K562 (cell line): ENCODE data around the gene HEXD. TPM values are rescaled to one million over a fixed set of nuclear protein-coding genes. Genes with fewer than 3 reads are reported as not detected.

Source experiments
- ATAC-seq: fragments of 200-7000 bp; cut with Tn5 transposase; 3 replicates; pipeline ENCODE4 v1.9.1; 2020; ENCODE audit warnings: moderate library complexity
- BruUV-seq: library from RNA; stranded (reverse); fragments of 400-500 nt; replicated peaks from 2 replicates; lab custom pipeline; 2021; lab: Mats Ljungman, UMichigan
- CTCF ChIA-PET: fragments of 300-600 bp; formaldehyde crosslinking; extraction: SDS; loops from one replicate; lab custom pipeline; 2021; ENCODE audit warnings: low intra/inter-chr PET ratio; lab: Yijun Ruan, JAX
- POLR2A ChIA-PET: fragments of 300-600, 350-650 bp; sonication (Branson Sonifier 250); formaldehyde crosslinking; extraction: SDS; loops from one replicate; lab custom pipeline; 2021; ENCODE audit warnings: antibody characterized with exemption, inconsistent platforms; lab: Yijun Ruan, JAX
- DNase-seq, 4 experiments: peaks; one replicate each; pipeline versions ENCODE4 v3.0.0 to v3.0.0-alpha.2; 2011 to 2018; ENCODE audit warnings: low spot score in 3 of 4, mixed read lengths in 3 of 4; ENCODE audit errors: extremely low read depth in 1 of 4
- FAIRE-seq: peaks from 2 replicates; lab custom pipeline; 2011; peaks lifted over from hg19 to GRCh38; lab: Jason Lieb, UNC
- H2AFZ ChIP-seq: 2 replicates; pipeline ENCODE4 v1.6.0; 2011; ENCODE audit warnings: low read depth, low read length, control low read depth, inconsistent platforms
- H3K27ac ChIP-seq: fragments of 200-600 bp; 3 replicates; pipeline ENCODE4 v1.8.0; 2011; ENCODE audit warnings: low read depth, mild to moderate bottlenecking, control low read depth, inconsistent platforms, low read length, moderate library complexity, mixed read lengths; ENCODE audit errors: extremely low read depth
- H3K27me3 ChIP-seq, 2 experiments: fragments of 300-600 bp in 1 of 2; 2 replicates in 1 of 2; 3 replicates in 1 of 2; pipeline versions ENCODE4 v1.6.0 to v1.8.0; 2011; ENCODE audit warnings: inconsistent platforms in 2 of 2, low read length in 2 of 2, mild to moderate bottlenecking in 1 of 2, mixed read lengths in 1 of 2, moderate library complexity in 1 of 2; ENCODE audit not compliant: control insufficient read depth in 2 of 2, insufficient read depth in 2 of 2
- H3K36me3 ChIP-seq: fragments of 300-600 bp; 3 replicates; pipeline ENCODE4 v1.8.0; 2011; ENCODE audit warnings: mild to moderate bottlenecking, low read length, inconsistent platforms; ENCODE audit not compliant: control insufficient read depth, insufficient read depth
- H3K4me1 ChIP-seq, 2 experiments: fragments of 200-600 bp in 1 of 2; replicated peaks in 1 of 2; 2 replicates in 1 of 2; 3 replicates in 1 of 2; pipeline versions ENCODE4 v1.5.1 to v1.8.0; 2011; ENCODE audit warnings: inconsistent platforms in 2 of 2, low read length in 2 of 2, mild to moderate bottlenecking in 1 of 2, mixed read lengths in 1 of 2, moderate library complexity in 1 of 2; ENCODE audit not compliant: control insufficient read depth in 2 of 2, insufficient read depth in 2 of 2
- H3K4me2 ChIP-seq: 2 replicates; pipeline ENCODE4 v1.6.1; 2011; ENCODE audit warnings: low read length, control low read depth, inconsistent platforms, mixed read lengths; ENCODE audit not compliant: insufficient read depth
- H3K4me3 ChIP-seq: fragments of 200-600 bp; sonication (generic), shearing (Covaris generic); 2 replicates; pipeline ENCODE4 v1.5.1; 2016; ENCODE audit warnings: control low read depth, inconsistent platforms
- H3K79me2 ChIP-seq: fragments of 200-600 bp; 3 replicates; pipeline ENCODE4 v1.8.0; 2011; ENCODE audit warnings: low read length, inconsistent platforms; ENCODE audit not compliant: control insufficient read depth, insufficient read depth
- H3K9ac ChIP-seq, 2 experiments: 2 replicates each; pipeline versions ENCODE4 v1.6.0 to v1.6.1; 2011; ENCODE audit warnings: low read depth in 2 of 2, low read length in 2 of 2, control low read depth in 1 of 2, inconsistent platforms in 1 of 2, mild to moderate bottlenecking in 1 of 2, mixed read lengths in 1 of 2; ENCODE audit not compliant: insufficient read depth in 1 of 2
- H3K9me1 ChIP-seq: one replicate; pipeline ENCODE4 v1.6.0; 2011; ENCODE audit warnings: inconsistent platforms, mild to moderate bottlenecking, low read length, moderate library complexity; ENCODE audit not compliant: control insufficient read depth, insufficient read depth
- H3K9me3 ChIP-seq: replicated peaks from 2 replicates; pipeline ENCODE4 v1.5.1; 2011; ENCODE audit warnings: low read depth, low read length, inconsistent platforms; ENCODE audit not compliant: control insufficient read depth, insufficient read depth
- H4K20me1 ChIP-seq: replicated peaks from 2 replicates; pipeline ENCODE4 v1.6.1; 2011; ENCODE audit warnings: low read length, inconsistent platforms, mixed read lengths; ENCODE audit not compliant: control insufficient read depth, insufficient read depth
- CHD1 ChIP-seq: fragments of 200-600 bp; sonication (generic); IDR thresholded peaks from one replicate; pipeline ENCODE4 v1.6.1; 2012; ENCODE audit warnings: mild to moderate bottlenecking, moderate library complexity, low read length, inconsistent platforms
- ESRRB ChIP-seq: fragments of 250-450 bp; sonication (Bioruptor Pico); IDR thresholded peaks from 2 replicates; pipeline ENCODE4 v1.5.0; 2020; ENCODE audit warnings: mild to moderate bottlenecking, moderate library complexity, borderline replicate concordance
- GATAD2A ChIP-seq: fragments of 450-650 bp; IDR thresholded peaks from 2 replicates; pipeline ENCODE4 v1.6.1; 2017
- NFE2 ChIP-seq: IDR thresholded peaks from 2 replicates; pipeline ENCODE4 v1.6.1; 2014; ENCODE audit warnings: antibody characterized with exemption, low read depth
- POU5F1 ChIP-seq: fragments of 150-350 bp; IDR thresholded peaks from 2 replicates; pipeline ENCODE4 v1.6.1; 2014; ENCODE audit warnings: borderline replicate concordance, low read length, low read depth, mild to moderate bottlenecking; ENCODE audit not compliant: partially characterized antibody
- PRMT5 ChIP-seq: sonication (generic); formaldehyde crosslinking; IDR thresholded peaks from 2 replicates; pipeline ENCODE4 v1.5.0; 2020; ENCODE audit warnings: missing genetic modification reagents
- ZC3H4 ChIP-seq: sonication (generic); formaldehyde crosslinking; IDR thresholded peaks from 2 replicates; pipeline ENCODE4 v1.9.0; 2021; ENCODE audit warnings: missing genetic modification reagents, borderline replicate concordance
- ZNF232 ChIP-seq: sonication (generic); formaldehyde crosslinking; IDR thresholded peaks from 2 replicates; pipeline ENCODE4 v1.8.0; 2022; ENCODE audit warnings: mild to moderate bottlenecking, missing genetic modification reagents
- ZNF3 ChIP-seq: fragments of 250-450 bp; sonication (Bioruptor Pico); IDR thresholded peaks from 2 replicates; pipeline ENCODE4 v1.5.0; 2021; ENCODE audit warnings: mild to moderate bottlenecking, moderate library complexity
- WGBS: fragments of 100-300 bp; shearing (Covaris generic); methylation state at CpG from one replicate; pipeline ENCODE4 v1.1.6; 2016; ENCODE audit warnings: low coverage, mixed read lengths; ENCODE audit not compliant: insufficient coverage; ENCODE audit errors: missing lambda C conversion rate; 5-methylcytosine and 5-hydroxymethylcytosine counted together
- in situ Hi-C: fragments of 300-500 bp; cut with MboI; formaldehyde crosslinking; loops from 4 replicates; pipeline ENCODE4 v1.15.0; 2018; ENCODE audit warnings: inconsistent platforms, mixed read lengths
- intact Hi-C: fragments of 100-400 bp; cut with micrococcal nuclease; formaldehyde crosslinking; loops from 2 replicates; pipeline ENCODE4 v1.14.2; 2022
- polyA plus RNA-seq, 8 experiments: library from polyadenylated mRNA; depleted of rRNA in 4 of 8; stranded (reverse) in 5 of 8; unstranded in 3 of 8; fragments of >200 nt; fragmentation: Nextera tagmentation in 2 of 8; fragmentation: Illumina TruSeq in 1 of 8; extraction: Ambion mirVana in 2 of 8; extraction: Trizol in 1 of 8; gene quantifications; 2 replicates each; pipeline versions ENCODE4 v1.2.1 to v1.2.3, GENCODE V29; 2011 to 2014; ENCODE audit warnings: inconsistent platforms in 1 of 8, missing spikeins in 1 of 8
- total RNA-seq, 7 experiments: library from RNA; depleted of rRNA in 6 of 7; stranded (reverse); fragments of >200 nt in 6 of 7; fragmentation: Illumina TruSeq in 2 of 7; extraction: Trizol in 2 of 7; gene quantifications; 2 replicates each; pipeline versions ENCODE4 v1.2.1 to v1.2.3, GENCODE V29; 2011 to 2021; ENCODE audit warnings: low replicate concordance in 1 of 7
- TF ChIP-seq, protein P1 (sequence below): fragments of 450-650 bp; conservative IDR thresholded peaks from 2 replicates; pipeline ENCODE4 v1.6.1; 2016; ENCODE audit warnings: missing genetic modification characterization, low read depth, mild to moderate bottlenecking, missing compliant biosample characterization, moderate library complexity
- TF ChIP-seq, protein P2 (sequence below), 2 experiments: fragments of 450-650 bp; conservative IDR thresholded peaks; 2 replicates each; pipeline ENCODE4 v1.6.1; 2017; ENCODE audit warnings: mild to moderate bottlenecking in 2 of 2, moderate library complexity in 2 of 2

The HEXD gene
- total and polyA plus RNA-seq, 9 of the 15 experiments (the other 6 are each of a cell fraction or from before 2014, with no cell fraction given), result 1.0 to 25.3 (median 10.0) TPM

DNA sequence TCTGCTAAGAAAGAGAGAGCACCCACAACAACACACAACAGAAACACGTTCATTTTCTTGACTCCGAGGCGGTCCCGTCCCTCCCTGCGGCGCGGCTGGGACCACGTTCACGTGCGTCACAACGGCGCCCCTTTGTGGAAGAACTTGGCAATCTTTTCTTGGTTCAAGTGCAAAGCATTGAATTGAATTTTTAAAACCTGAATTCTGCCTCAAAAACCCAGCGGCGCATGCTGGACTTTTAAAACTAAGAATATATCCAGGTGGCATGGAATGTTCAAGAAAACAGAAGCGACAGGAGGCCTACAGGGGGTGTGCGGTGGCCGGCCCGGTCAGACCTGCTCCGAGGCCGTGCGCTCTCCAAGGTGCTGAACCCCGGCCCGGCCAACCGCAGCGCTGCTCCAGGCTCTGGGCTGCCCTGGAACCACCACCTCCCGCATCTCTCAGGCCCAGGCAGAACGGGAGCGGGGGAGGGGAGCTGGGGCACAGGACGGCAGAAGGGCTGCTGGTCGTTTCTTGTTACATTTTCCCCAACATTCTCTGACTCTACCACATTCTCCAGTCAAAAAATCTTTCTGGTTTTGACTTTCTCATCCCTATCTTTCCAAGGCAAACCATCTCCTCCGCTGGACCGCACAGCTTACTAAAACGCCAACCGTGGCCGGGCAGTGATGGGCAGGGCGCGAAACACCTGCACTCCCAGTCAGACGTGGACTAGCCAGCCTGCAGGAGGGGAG, 3.4 kb upstream of the HEXD start (continued):
- TF ChIP-seq PRMT5 (CRISPR knock-in tag) (peak; percentile 97), CHD1 (no peak), ZNF232 (CRISPR knock-in tag) (peak; percentile 92), POU5F1 (no peak)
- TF ChIP-seq, protein P1, sequence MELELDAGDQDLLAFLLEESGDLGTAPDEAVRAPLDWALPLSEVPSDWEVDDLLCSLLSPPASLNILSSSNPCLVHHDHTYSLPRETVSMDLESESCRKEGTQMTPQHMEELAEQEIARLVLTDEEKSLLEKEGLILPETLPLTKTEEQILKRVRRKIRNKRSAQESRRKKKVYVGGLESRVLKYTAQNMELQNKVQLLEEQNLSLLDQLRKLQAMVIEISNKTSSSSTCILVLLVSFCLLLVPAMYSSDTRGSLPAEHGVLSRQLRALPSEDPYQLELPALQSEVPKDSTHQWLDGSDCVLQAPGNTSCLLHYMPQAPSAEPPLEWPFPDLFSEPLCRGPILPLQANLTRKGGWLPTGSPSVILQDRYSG (tag), result peak; percentile 60; the same call in 1 of the 2 replicates

- Histone ChIP-seq H3K27ac (no peak overlapping the region), H2AFZ (no peak overlapping the region), H4K20me1 (peaks cover 15% of the 10 kb centered on the region)
- ATAC-seq (no peak), FAIRE-seq (no peak)
- 81% methylated on average over 11 of the region's 26 CpGs for WGBS
- TF ChIP-seq, protein P2, sequence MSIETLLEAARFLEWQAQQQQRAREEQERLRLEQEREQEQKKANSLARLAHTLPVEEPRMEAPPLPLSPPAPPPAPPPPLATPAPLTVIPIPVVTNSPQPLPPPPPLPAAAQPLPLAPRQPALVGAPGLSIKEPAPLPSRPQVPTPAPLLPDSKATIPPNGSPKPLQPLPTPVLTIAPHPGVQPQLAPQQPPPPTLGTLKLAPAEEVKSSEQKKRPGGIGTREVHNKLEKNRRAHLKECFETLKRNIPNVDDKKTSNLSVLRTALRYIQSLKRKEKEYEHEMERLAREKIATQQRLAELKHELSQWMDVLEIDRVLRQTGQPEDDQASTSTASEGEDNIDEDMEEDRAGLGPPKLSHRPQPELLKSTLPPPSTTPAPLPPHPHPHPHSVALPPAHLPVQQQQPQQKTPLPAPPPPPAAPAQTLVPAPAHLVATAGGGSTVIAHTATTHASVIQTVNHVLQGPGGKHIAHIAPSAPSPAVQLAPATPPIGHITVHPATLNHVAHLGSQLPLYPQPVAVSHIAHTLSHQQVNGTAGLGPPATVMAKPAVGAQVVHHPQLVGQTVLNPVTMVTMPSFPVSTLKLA (conservative IDR thresholded peaks at IDR 0.05), result no peak
- no peak for TF ChIP-seq ZNF3 (CRISPR knock-in tag)
- no peak for TF ChIP-seq NFE2
- TF ChIP-seq ZC3H4 (CRISPR knock-in tag), result no peak
- no peak for TF ChIP-seq GATAD2A
- no peak for TF ChIP-seq ESRRB (CRISPR knock-in tag)
- TF ChIP-seq, all 486 proteins: peak for 0
- peaks cover 8 to 33% of the 10 kb centered on the region in 2 experiments for H3K4me1 ChIP-seq
- peaks cover under 1% of the 10 kb centered on the region for H3K9me1 ChIP-seq
- peaks cover 28% of the 10 kb centered on the region for H3K79me2 ChIP-seq
- H3K36me3 ChIP-seq, result peaks cover 16% of the 10 kb centered on the region; the same call in 2 of the 3 replicates
- TSS peak; percentile 31 for BruUV-seq
- in situ Hi-C loops, result no loop called here
- DNase-seq, result no peak
- no peaks in the 10 kb centered on the region for H3K9me3 ChIP-seq
- intact Hi-C loops, result loop anchor here (2.0 to 10.0 kb wide), 2 partner anchors 139 to 177 kb away; no protein-coding TSS in a partner anchor
- no peaks in the 10 kb centered on the region for H3K27me3 ChIP-seq
- POLR2A ChIA-PET, result interaction anchor here (0.6 to 1.6 kb wide), 3 partner anchors 9 to 65 kb away, joined by 3 to 4 read pairs (median 3); no protein-coding TSS in a partner anchor
- H3K4me2 ChIP-seq, result no peak overlapping the region
- no peak overlapping the region for H3K9ac ChIP-seq
- CTCF ChIA-PET, result interaction anchor here (0.6 kb wide), 1 partner anchor 65 kb away, joined by 4 read pairs; no protein-coding TSS in a partner anchor
- H3K4me3 ChIP-seq, result no peak overlapping the region
These were observed 2.8 kb upstream of the HEXD start for GRCh38 chr17:82415336-82415735.
